HepG2 (cell line): ENCODE results near the gene RANBP3. TPM values are rescaled to one million over a fixed set of nuclear protein-coding genes. Genes with fewer than 3 reads are reported as not detected.

Experiments
- ATF7 ChIP-seq, 2 experiments: fragments of 450-650 bp in 1 of 2; sonication (generic) in 1 of 2; formaldehyde crosslinking in 1 of 2; IDR thresholded peaks; 2 replicates each; pipeline versions ENCODE4 v1.4.0 to v1.6.1; 2016 to 2020; ENCODE audit warnings: antibody characterized with exemption in 1 of 2, mild to moderate bottlenecking in 1 of 2, missing genetic modification reagents in 1 of 2
- FOXC1 ChIP-seq: sonication (generic); formaldehyde crosslinking; IDR thresholded peaks from 2 replicates; pipeline ENCODE4 v1.8.0; 2022; ENCODE audit warnings: mild to moderate bottlenecking, missing genetic modification reagents, borderline replicate concordance
- HOXA9 ChIP-seq: sonication (generic); formaldehyde crosslinking; IDR thresholded peaks from 2 replicates; pipeline ENCODE4 v1.8.1; 2022; ENCODE audit warnings: missing genetic modification reagents, mild to moderate bottlenecking, moderate library complexity, borderline replicate concordance
- KAT2B ChIP-seq: fragments of 150-350 bp; IDR thresholded peaks from 2 replicates; pipeline ENCODE4 v1.6.1; 2014; ENCODE audit warnings: low read depth, low read length, borderline replicate concordance
- NR1H2 ChIP-seq: sonication (generic); formaldehyde crosslinking; IDR thresholded peaks from 2 replicates; pipeline ENCODE4 v1.8.1; 2022; ENCODE audit warnings: low read depth, missing genetic modification reagents, borderline replicate concordance
- SOX6 ChIP-seq, 2 experiments: fragments of 450-650 bp in 1 of 2; sonication (generic) in 1 of 2; formaldehyde crosslinking in 1 of 2; IDR thresholded peaks; 2 replicates each; pipeline versions ENCODE4 v1.4.0 to v1.6.1; 2017 to 2020; ENCODE audit warnings: antibody characterized with exemption in 1 of 2, mild to moderate bottlenecking in 1 of 2, missing genetic modification reagents in 1 of 2
- TBX2 ChIP-seq: sonication (generic); formaldehyde crosslinking; IDR thresholded peaks from 2 replicates; pipeline ENCODE4 v1.5.0; 2020; ENCODE audit warnings: missing genetic modification reagents, mild to moderate bottlenecking, borderline replicate concordance
- ZNF20 ChIP-seq: sonication (generic); formaldehyde crosslinking; IDR thresholded peaks from 2 replicates; pipeline ENCODE4 v1.4.0; 2020; ENCODE audit warnings: mild to moderate bottlenecking, moderate library complexity, missing genetic modification reagents
- ZNF614 ChIP-seq: IDR thresholded peaks from 2 replicates; pipeline ENCODE4 v1.6.1; 2018; ENCODE audit warnings: missing biosample characterization, missing genetic modification reagents, inconsistent platforms, borderline replicate concordance
- ZNF781 ChIP-seq: sonication (generic); formaldehyde crosslinking; IDR thresholded peaks from 2 replicates; pipeline ENCODE4 v1.5.1; 2020; ENCODE audit warnings: borderline replicate concordance, mild to moderate bottlenecking, missing genetic modification reagents; ENCODE audit errors: not compliant biosample characterization
- polyA plus RNA-seq, 8 experiments: library from polyadenylated mRNA; depleted of rRNA in 3 of 8; stranded (reverse) in 7 of 8; unstranded in 1 of 8; fragments of >200 nt; fragmentation: Illumina TruSeq in 4 of 8; extraction: Trizol in 4 of 8; gene quantifications; 2 replicates each; pipeline versions ENCODE4 v1.2.1 to v1.2.3, GENCODE V29; 2011 to 2016; ENCODE audit warnings: low read depth in 4 of 8, missing spikeins in 1 of 8, mixed read lengths in 1 of 8; ENCODE audit not compliant: insufficient read depth in 1 of 8
- total RNA-seq, 5 experiments: library from RNA; depleted of rRNA; stranded (reverse); fragments of >200 nt; fragmentation: Illumina TruSeq; extraction: Trizol; gene quantifications; 2 replicates each; pipeline ENCODE4 v1.2.3, GENCODE V29; 2016; ENCODE audit warnings: low read depth in 1 of 5
- TF ChIP-seq, protein P1 (sequence below): sonication (generic); formaldehyde crosslinking; conservative IDR thresholded peaks from 2 replicates; pipeline ENCODE4 v1.4.0; 2020; ENCODE audit warnings: missing genetic modification reagents
- TF ChIP-seq, protein P2 (sequence below): sonication (generic); formaldehyde crosslinking; IDR thresholded peaks from 2 replicates; pipeline ENCODE4 v1.9.0; 2021; ENCODE audit warnings: missing genetic modification reagents, borderline replicate concordance
- TF ChIP-seq, protein P3 (sequence below): IDR thresholded peaks from 2 replicates; pipeline ENCODE4 v1.6.1; 2016; ENCODE audit warnings: missing compliant biosample characterization, missing genetic modification reagents, borderline replicate concordance
- TF ChIP-seq, protein P4 (sequence below): sonication (generic); formaldehyde crosslinking; IDR thresholded peaks from 2 replicates; pipeline ENCODE4 v1.4.0; 2020; ENCODE audit warnings: missing genetic modification reagents
- TF ChIP-seq, protein P5 (sequence below): sonication (generic); formaldehyde crosslinking; IDR thresholded peaks from 2 replicates; pipeline ENCODE4 v1.5.0; 2020; ENCODE audit warnings: mild to moderate bottlenecking, missing genetic modification reagents, moderate library complexity
- TF ChIP-seq, protein P6 (sequence below): sonication (generic); formaldehyde crosslinking; IDR thresholded peaks from 2 replicates; pipeline ENCODE4 v1.4.0; 2020; ENCODE audit warnings: mild to moderate bottlenecking, low read depth, missing genetic modification reagents

Gene RANBP3
- total and polyA plus RNA-seq, 2 of the 13 experiments (the other 11 are each of a cell fraction or from before 2014, with no cell fraction given), result 39.5 to 149 TPM

DNA sequence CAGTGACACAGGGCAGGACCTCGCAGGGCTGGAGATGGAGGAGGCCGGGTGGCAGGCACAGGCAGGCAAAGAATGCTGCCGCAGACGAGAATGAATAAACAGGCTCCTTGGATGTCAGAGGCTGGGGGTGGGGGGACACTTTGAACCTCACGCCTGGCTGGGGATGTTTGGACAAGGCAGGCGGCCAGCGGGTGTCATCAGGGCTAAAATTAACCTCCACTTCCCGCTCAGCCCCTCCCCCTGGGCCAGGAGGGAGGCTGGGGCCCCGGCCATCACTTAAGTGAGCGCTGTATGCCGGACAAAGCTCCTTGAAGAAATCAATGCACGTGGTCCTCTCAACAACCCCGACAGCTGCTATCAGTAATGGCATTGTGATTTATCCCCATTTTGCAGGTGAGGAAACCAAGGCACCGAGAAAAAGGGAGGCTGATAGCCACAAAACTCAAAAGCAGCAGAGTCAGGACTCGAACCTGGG, 97.3 kb downstream of the RANBP3 start (continued):
- TF ChIP-seq, protein P1, sequence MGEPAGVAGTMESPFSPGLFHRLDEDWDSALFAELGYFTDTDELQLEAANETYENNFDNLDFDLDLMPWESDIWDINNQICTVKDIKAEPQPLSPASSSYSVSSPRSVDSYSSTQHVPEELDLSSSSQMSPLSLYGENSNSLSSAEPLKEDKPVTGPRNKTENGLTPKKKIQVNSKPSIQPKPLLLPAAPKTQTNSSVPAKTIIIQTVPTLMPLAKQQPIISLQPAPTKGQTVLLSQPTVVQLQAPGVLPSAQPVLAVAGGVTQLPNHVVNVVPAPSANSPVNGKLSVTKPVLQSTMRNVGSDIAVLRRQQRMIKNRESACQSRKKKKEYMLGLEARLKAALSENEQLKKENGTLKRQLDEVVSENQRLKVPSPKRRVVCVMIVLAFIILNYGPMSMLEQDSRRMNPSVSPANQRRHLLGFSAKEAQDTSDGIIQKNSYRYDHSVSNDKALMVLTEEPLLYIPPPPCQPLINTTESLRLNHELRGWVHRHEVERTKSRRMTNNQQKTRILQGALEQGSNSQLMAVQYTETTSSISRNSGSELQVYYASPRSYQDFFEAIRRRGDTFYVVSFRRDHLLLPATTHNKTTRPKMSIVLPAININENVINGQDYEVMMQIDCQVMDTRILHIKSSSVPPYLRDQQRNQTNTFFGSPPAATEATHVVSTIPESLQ (CRISPR knock-in tag), result no peak
- TF ChIP-seq KAT2B (no peak), ATF7 (IDR thresholded peaks at IDR 0.05) (no peak), ATF7 (CRISPR knock-in tag; IDR thresholded peaks at IDR 0.05) (no peak; the same call in 1 of the 2 replicates), ZNF20 (CRISPR knock-in tag) (no peak), ZNF781 (CRISPR knock-in tag) (no peak), ZNF614 (peak; percentile 85; the same call in 1 of the 2 replicates), HOXA9 (CRISPR knock-in tag) (no peak), NR1H2 (CRISPR knock-in tag) (no peak), TBX2 (CRISPR knock-in tag) (peak; percentile 96), FOXC1 (CRISPR knock-in tag) (0 out of 2 replicates have a peak, but pooled peaks have one; percentile 37), SOX6 (IDR thresholded peaks at IDR 0.05) (no peak), SOX6 (CRISPR knock-in tag; IDR thresholded peaks at IDR 0.05) (peak; percentile 91)
- TF ChIP-seq, protein P2, sequence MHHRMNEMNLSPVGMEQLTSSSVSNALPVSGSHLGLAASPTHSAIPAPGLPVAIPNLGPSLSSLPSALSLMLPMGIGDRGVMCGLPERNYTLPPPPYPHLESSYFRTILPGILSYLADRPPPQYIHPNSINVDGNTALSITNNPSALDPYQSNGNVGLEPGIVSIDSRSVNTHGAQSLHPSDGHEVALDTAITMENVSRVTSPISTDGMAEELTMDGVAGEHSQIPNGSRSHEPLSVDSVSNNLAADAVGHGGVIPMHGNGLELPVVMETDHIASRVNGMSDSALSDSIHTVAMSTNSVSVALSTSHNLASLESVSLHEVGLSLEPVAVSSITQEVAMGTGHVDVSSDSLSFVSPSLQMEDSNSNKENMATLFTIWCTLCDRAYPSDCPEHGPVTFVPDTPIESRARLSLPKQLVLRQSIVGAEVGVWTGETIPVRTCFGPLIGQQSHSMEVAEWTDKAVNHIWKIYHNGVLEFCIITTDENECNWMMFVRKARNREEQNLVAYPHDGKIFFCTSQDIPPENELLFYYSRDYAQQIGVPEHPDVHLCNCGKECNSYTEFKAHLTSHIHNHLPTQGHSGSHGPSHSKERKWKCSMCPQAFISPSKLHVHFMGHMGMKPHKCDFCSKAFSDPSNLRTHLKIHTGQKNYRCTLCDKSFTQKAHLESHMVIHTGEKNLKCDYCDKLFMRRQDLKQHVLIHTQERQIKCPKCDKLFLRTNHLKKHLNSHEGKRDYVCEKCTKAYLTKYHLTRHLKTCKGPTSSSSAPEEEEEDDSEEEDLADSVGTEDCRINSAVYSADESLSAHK (CRISPR knock-in tag), result no peak
- TF ChIP-seq, protein P3, sequence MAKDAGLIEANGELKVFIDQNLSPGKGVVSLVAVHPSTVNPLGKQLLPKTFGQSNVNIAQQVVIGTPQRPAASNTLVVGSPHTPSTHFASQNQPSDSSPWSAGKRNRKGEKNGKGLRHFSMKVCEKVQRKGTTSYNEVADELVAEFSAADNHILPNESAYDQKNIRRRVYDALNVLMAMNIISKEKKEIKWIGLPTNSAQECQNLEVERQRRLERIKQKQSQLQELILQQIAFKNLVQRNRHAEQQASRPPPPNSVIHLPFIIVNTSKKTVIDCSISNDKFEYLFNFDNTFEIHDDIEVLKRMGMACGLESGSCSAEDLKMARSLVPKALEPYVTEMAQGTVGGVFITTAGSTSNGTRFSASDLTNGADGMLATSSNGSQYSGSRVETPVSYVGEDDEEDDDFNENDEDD, result peak; percentile 67; the same call in 1 of the 2 replicates
- TF ChIP-seq, protein P4, sequence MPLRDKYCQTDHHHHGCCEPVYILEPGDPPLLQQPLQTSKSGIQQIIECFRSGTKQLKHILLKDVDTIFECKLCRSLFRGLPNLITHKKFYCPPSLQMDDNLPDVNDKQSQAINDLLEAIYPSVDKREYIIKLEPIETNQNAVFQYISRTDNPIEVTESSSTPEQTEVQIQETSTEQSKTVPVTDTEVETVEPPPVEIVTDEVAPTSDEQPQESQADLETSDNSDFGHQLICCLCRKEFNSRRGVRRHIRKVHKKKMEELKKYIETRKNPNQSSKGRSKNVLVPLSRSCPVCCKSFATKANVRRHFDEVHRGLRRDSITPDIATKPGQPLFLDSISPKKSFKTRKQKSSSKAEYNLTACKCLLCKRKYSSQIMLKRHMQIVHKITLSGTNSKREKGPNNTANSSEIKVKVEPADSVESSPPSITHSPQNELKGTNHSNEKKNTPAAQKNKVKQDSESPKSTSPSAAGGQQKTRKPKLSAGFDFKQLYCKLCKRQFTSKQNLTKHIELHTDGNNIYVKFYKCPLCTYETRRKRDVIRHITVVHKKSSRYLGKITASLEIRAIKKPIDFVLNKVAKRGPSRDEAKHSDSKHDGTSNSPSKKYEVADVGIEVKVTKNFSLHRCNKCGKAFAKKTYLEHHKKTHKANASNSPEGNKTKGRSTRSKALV (CRISPR knock-in tag), result no peak
- TF ChIP-seq, protein P5, sequence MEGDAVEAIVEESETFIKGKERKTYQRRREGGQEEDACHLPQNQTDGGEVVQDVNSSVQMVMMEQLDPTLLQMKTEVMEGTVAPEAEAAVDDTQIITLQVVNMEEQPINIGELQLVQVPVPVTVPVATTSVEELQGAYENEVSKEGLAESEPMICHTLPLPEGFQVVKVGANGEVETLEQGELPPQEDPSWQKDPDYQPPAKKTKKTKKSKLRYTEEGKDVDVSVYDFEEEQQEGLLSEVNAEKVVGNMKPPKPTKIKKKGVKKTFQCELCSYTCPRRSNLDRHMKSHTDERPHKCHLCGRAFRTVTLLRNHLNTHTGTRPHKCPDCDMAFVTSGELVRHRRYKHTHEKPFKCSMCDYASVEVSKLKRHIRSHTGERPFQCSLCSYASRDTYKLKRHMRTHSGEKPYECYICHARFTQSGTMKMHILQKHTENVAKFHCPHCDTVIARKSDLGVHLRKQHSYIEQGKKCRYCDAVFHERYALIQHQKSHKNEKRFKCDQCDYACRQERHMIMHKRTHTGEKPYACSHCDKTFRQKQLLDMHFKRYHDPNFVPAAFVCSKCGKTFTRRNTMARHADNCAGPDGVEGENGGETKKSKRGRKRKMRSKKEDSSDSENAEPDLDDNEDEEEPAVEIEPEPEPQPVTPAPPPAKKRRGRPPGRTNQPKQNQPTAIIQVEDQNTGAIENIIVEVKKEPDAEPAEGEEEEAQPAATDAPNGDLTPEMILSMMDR (CRISPR knock-in tag), result 0 out of 2 replicates have a peak, but pooled peaks have one; percentile 16
- TF ChIP-seq, protein P6, sequence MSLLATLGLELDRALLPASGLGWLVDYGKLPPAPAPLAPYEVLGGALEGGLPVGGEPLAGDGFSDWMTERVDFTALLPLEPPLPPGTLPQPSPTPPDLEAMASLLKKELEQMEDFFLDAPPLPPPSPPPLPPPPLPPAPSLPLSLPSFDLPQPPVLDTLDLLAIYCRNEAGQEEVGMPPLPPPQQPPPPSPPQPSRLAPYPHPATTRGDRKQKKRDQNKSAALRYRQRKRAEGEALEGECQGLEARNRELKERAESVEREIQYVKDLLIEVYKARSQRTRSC (CRISPR knock-in tag), result no peak
